GM18498 (cell line): ENCODE data around the gene PPFIBP1.
A peak's percentile ranks its signal among the peaks of the same experiment; 100 is the strongest.
"Not testable (repeated sequence)": the region's sequence is repeated elsewhere in the genome, so short reads cannot be mapped to it uniquely, and the experiment has no call there.

Source experiments
- ATAC-seq: cut with Tn5 transposase; IDR thresholded peaks from one replicate; pipeline ENCODE4 v1.9.1; 2021; ENCODE audit warnings: mild to moderate bottlenecking, moderate library complexity; ENCODE audit not compliant: unreplicated experiment

The PPFIBP1 gene

GRCh38 chr12:27620121-27620520 is 96.1 kb downstream of the PPFIBP1 start:
- ATAC-seq, result no peak

GRCh38 chr12:27622436-27623195 is 98.6 kb downstream of the PPFIBP1 start:
- no peak for ATAC-seq

GRCh38 chr12:27623645-27624044 is 99.6 kb downstream of the PPFIBP1 start:
- no peak for ATAC-seq

DNA sequence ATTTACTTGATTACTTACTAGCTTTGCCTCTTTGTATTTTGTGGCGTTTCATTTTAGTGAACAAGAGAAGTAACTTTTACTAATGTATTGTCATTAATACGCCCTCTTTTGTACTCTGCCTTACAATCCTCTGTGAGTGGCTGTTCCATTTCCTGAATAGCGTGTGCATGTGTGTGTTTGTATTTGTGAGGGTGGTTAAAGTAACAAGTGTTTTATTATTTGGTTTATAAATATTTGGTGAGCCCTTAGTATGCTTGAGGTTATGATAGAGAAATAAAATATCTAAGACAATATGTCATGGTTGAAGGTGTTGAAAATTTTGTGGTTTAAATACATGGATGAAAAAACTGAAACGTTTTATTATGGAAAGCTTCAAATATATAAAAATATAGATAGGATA is 100.6 kb downstream of the PPFIBP1 start:
- no peak for ATAC-seq

DNA sequence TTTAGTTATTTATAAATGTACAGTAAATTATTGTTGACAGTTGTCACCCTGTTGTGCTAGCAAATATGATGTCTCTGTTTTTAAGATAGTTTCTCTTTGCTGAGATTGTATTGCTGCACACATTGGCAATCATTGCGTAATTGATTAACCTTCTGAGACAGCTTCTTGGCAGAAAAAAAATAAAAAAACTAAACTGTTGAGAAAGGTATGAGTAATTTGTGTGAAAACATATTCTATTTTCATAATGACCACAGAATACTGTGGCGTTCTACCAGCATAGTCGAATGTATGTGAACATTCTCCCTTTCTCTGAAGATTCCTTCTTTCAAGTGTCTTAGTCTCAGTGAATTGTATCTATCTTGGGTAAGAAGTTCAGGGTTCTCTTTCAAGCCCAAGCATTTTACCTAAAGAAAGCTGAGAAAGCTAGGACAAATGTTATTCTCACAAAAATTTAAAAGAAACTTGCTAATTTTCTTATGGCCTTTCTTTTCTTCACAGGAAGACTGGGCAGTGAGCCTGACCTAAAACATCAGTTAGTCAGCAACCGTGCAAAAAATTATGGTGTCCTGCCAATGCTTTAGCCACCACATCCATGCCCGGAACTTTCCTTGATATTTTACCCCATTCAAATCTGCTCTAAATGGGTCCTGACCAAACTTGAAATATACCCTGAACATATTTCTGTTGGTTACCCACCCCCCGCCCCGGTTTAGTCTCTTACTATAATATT is 103.3 kb downstream of the PPFIBP1 start:
- peak; percentile 64 for ATAC-seq

DNA sequence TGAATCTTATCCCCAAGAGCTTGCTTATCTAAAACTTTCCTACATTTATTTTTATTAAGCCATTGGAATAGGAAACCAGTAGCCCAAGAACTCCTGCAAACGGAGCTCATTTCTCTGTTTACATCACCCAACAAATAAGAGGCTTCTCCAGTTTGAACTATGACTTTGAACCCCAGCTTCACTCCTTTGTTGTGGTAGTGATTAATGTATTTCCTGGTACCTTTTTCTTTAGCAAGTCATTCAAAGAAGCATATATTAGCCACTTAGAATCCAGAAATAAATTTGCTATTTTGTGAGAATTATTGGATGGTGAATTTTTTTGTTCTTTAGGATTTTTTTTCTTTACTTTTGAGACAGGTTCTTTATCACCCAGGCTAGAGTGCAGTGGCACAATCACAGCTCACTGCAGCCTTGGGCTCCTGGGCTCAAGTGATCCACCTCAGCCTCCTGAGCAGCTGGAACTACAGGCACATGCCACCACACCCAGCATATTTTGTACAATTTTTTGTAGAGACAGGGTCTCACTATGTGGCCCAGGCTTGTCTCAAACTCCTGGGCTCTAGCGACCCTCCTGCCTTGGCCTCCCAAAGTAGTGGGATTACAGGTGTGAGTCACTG is 104.0 kb downstream of the PPFIBP1 start:
- not testable (repeated sequence) for ATAC-seq

GRCh38 chr12:27630219-27630618 is 106.2 kb downstream of the PPFIBP1 start:
- not testable (repeated sequence) for ATAC-seq

DNA sequence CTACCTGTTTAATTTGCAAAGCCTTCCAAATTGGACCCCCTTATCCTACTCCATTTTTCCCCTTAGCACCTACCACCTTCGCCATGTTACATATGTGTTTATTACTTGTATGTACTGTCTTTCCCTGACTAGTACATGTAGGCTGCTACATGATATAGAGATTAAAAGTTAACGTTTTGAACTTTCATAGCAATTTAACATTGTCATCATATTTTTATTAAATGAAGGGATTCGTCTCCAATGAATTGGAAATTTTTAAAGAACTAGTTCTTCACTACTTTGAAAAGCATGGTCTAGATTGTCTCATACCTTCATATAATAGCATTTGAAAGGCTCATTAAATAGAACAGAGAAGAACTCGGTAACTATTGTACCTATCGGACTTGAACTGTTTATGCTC is 107.4 kb downstream of the PPFIBP1 start:
- ATAC-seq, result no peak

DNA sequence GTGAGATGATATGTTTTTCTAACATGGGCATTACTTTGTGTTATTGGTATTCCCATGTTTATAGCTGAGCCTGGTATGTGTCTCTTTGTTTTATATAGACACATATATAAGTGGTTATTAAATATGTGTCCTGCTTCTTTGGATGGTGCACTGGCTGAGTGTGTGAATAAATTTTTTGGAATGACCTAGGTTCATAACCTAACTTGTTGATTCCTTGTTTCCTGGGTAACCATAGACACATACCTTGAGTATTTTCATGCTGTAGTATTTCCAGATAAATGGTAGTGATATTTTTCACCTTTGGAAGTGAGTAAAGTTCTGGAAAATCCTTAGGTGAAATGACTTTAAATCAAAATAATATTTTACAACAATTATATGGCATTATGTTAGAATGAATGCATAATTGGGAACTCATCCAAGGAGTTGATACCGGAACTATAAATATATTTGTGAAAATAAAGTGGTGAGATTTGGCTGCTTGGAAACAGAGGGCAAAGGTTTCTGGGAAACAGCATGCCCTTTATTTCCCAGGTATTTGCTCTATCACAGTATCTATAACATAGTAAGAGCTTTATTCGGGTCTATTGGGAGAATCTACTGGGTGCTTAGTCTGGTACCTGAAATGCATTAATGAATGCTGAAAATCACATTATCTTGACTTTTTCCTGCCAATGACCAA is 107.9 kb downstream of the PPFIBP1 start:
- ATAC-seq, result no peak

- no peak for ATAC-seq
Measured at GRCh38 chr12:27635349-27635972, 111.5 kb downstream of the PPFIBP1 start.

GRCh38 chr12:27636569-27636968 is 112.6 kb downstream of the PPFIBP1 start:
- ATAC-seq, result not testable (repeated sequence)

GRCh38 chr12:27637524-27637923 is 113.5 kb downstream of the PPFIBP1 start:
- no peak for ATAC-seq

DNA sequence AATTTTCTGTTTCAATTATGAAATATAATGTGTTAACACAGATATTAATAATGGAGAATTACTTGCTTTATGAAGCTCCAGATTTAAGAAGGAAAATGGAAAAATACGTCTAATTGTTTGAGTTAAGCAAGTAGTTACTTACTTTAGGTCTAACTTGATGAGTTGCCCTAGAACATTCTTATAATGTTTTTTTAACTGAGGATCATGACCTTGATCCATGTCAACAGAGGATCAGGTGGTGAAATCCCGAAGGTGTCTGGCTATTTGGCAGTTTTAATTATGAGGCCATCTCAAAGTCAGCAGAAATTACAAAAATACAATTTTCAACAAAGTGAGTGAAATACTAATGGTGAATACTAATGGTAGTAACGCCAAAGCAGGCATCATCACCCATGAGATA is 115.3 kb downstream of the PPFIBP1 start:
- no peak for ATAC-seq

- not testable (repeated sequence) for ATAC-seq
Measured at GRCh38 chr12:27640566-27641200, 116.7 kb downstream of the PPFIBP1 start.

DNA sequence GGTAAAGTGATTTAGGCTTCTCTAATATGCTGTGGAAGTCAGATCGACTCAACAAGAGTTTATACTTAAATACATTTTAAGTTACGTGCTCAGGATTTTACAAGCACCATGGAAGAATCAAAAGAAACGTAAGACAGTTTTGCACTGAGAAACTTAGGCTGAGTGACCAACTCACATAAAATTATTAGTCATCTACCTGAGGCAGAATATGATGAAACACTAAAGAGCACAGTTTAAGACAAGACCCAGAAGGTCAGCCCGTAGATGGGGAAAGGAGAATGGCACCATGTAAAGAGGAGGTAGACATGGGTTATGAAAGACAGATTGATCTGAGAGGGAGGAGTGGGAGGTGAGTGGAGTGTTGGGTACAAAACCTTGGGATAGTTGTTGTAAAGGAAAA is 118.4 kb downstream of the PPFIBP1 start:
- not testable (repeated sequence) for ATAC-seq

- not testable (repeated sequence) for ATAC-seq
Measured at GRCh38 chr12:27642892-27643291, 118.9 kb downstream of the PPFIBP1 start.

- ATAC-seq, result no peak
Measured at GRCh38 chr12:27644158-27644845, 120.3 kb downstream of the PPFIBP1 start.

DNA sequence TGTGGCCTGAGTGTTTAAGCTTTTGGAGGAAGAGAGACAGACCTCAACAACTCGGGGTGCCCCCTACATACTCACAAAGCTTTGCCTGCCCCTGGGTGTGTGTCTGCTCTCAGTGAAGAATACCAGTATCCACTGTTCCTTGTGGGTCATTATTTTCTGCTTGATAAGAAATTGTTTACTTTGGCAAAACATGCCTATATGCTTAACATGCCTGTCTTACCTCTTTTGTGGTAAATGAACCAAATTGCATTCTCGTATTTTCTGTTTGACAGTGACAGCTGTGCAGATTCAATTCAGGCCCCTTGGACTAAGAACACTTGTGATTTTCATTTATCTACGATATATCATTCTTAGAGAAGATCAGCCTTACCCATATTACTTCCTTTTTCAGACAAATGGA is 121.7 kb downstream of the PPFIBP1 start:
- ATAC-seq, result no peak

DNA sequence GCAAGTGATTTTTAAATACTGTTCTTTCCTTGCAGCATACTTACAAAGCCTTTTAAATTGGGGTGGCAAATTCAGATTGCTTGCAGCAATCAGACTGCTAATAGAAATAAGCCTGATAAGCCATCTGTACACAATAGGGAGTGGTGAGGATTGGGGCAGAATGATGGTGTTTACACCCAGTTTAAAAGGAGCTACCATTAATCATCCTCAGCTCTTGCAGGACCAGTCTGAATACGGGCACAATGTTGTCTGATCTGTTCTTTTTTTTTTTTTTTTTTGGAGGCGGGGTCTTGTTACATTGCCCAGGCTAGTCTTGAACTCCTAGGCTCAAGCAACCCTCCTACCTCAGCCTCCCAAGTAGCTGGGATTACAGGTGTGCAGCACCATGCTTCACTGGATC is 122.1 kb downstream of the PPFIBP1 start:
- ATAC-seq, result no peak

GRCh38 chr12:27650011-27650410 is 126.0 kb downstream of the PPFIBP1 start:
- no peak for ATAC-seq
